Liver (tissue), 9 donors: ENCODE data around the gene NAA38. TPM values are rescaled to one million over a fixed set of nuclear protein-coding genes. Genes with fewer than 3 reads are reported as not detected.
A peak's percentile ranks its signal among the peaks of the same experiment; 100 is the strongest.

Experiments
- DNase-seq: peaks from one replicate; pipeline ENCODE4 v3.0.0-alpha.2; 2017; ENCODE audit warnings: low spot score
- H3K27ac ChIP-seq, 2 donors: one replicate each; pipeline ENCODE4 v1.7.0; 2013; ENCODE audit warnings: inconsistent platforms in 2 of 2, low read length in 2 of 2, control low read depth in 1 of 2, low read depth in 1 of 2, mild to moderate bottlenecking in 1 of 2
- H3K27me3 ChIP-seq, 4 donors: one replicate each; pipeline versions ENCODE4 v1.6.1 to v1.7.0; 2013; ENCODE audit warnings: low read length in 3 of 4, inconsistent platforms in 1 of 4, mild to moderate bottlenecking in 1 of 4, moderate library complexity in 1 of 4; ENCODE audit not compliant: control insufficient read depth in 4 of 4, insufficient read depth in 4 of 4
- H3K36me3 ChIP-seq, 4 donors: one replicate each; pipeline versions ENCODE4 v1.6.1 to v1.7.0; 2013; ENCODE audit warnings: low read length in 3 of 4, mild to moderate bottlenecking in 3 of 4, low read depth in 1 of 4, moderate library complexity in 1 of 4; ENCODE audit not compliant: control insufficient read depth in 4 of 4, insufficient read depth in 3 of 4
- H3K4me1 ChIP-seq, 4 donors: one replicate each; pipeline versions ENCODE4 v1.6.1 to v1.7.0; 2013; ENCODE audit warnings: low read length in 3 of 4, mild to moderate bottlenecking in 3 of 4, moderate library complexity in 1 of 4; ENCODE audit not compliant: control insufficient read depth in 4 of 4, insufficient read depth in 4 of 4
- H3K4me3 ChIP-seq, 3 donors: one replicate each; pipeline versions ENCODE4 v1.6.1 to v1.7.0; 2013; ENCODE audit warnings: low read length in 3 of 3, control low read depth in 1 of 3, low read depth in 1 of 3, mild to moderate bottlenecking in 1 of 3
- H3K9ac ChIP-seq, 2 donors: one replicate each; pipeline ENCODE4 v1.7.0; 2013; ENCODE audit warnings: low read length in 2 of 2, mild to moderate bottlenecking in 2 of 2, moderate library complexity in 2 of 2, control low read depth in 1 of 2, low read depth in 1 of 2
- H3K9me3 ChIP-seq, 4 donors: one replicate each; pipeline versions ENCODE4 v1.6.1 to v1.7.0; 2013; ENCODE audit warnings: low read length in 3 of 4; ENCODE audit not compliant: control insufficient read depth in 4 of 4
- EGR1 ChIP-seq, 2 donors: IDR thresholded peaks; 2 replicates each; pipeline ENCODE4 v1.6.1; 2016 to 2018; ENCODE audit warnings: antibody characterized with exemption in 2 of 2, low read depth in 2 of 2
- FOXA1 ChIP-seq: IDR thresholded peaks from 2 replicates; pipeline ENCODE4 v1.6.1; 2016; ENCODE audit warnings: antibody characterized with exemption
- FOXA2 ChIP-seq: IDR thresholded peaks from 2 replicates; pipeline ENCODE4 v1.6.1; 2016; ENCODE audit warnings: antibody characterized with exemption
- GABPA ChIP-seq, 2 donors: IDR thresholded peaks in 1 of 2; conservative IDR thresholded peaks in 1 of 2; 2 replicates each; pipeline ENCODE4 v1.6.1; 2016; ENCODE audit warnings: antibody characterized with exemption in 2 of 2, mild to moderate bottlenecking in 1 of 2, moderate library complexity in 1 of 2
- HNF4A ChIP-seq, 2 donors: conservative IDR thresholded peaks; 2 replicates each; pipeline ENCODE4 v1.6.1; 2016; ENCODE audit warnings: antibody characterized with exemption in 2 of 2, mild to moderate bottlenecking in 2 of 2
- HNF4G ChIP-seq: IDR thresholded peaks from 2 replicates; pipeline ENCODE4 v1.6.1; 2016; ENCODE audit warnings: antibody characterized with exemption
- JUND ChIP-seq, 2 donors: IDR thresholded peaks; 2 replicates each; pipeline ENCODE4 v1.6.1; 2016; ENCODE audit warnings: antibody characterized with exemption in 2 of 2
- NR2F2 ChIP-seq: IDR thresholded peaks from 2 replicates; pipeline ENCODE4 v1.6.1; 2016; ENCODE audit warnings: antibody characterized with exemption
- RAD21 ChIP-seq, 2 donors: IDR thresholded peaks; 2 replicates each; pipeline ENCODE4 v1.6.1; 2016; ENCODE audit warnings: antibody characterized with exemption in 2 of 2, mild to moderate bottlenecking in 2 of 2
- RXRA ChIP-seq, 2 donors: IDR thresholded peaks; 2 replicates each; pipeline ENCODE4 v1.6.1; 2017 to 2018; ENCODE audit warnings: antibody characterized with exemption in 2 of 2, mild to moderate bottlenecking in 1 of 2
- SP1 ChIP-seq: IDR thresholded peaks from 2 replicates; pipeline ENCODE4 v1.6.1; 2018; ENCODE audit warnings: antibody characterized with exemption, mild to moderate bottlenecking
- TAF1 ChIP-seq: conservative IDR thresholded peaks from 2 replicates; pipeline ENCODE4 v1.6.1; 2016; ENCODE audit warnings: antibody characterized with exemption, mild to moderate bottlenecking
- YY1 ChIP-seq: IDR thresholded peaks from 2 replicates; pipeline ENCODE4 v1.6.1; 2016; ENCODE audit warnings: antibody characterized with exemption, mild to moderate bottlenecking
- WGBS: extraction: QIAGEN DNeasy Blood & Tissue Kit; methylation state at CpG from one replicate; pipeline ENCODE4 v1.1.7; 2013; 5-methylcytosine and 5-hydroxymethylcytosine counted together
- polyA plus RNA-seq, 2 donors: library from polyadenylated mRNA; stranded (reverse) in 1 of 2; unstranded in 1 of 2; fragments of 200-250 nt in 1 of 2; fragments of >200 nt in 1 of 2; fragmentation: Nextera tagmentation in 1 of 2; extraction: Ambion mirVana in 1 of 2; gene quantifications; one replicate each; pipeline versions ENCODE4 v1.2.1 to v1.2.3, GENCODE V29; 2013 to 2015
- total RNA-seq, 2 donors: library from RNA; depleted of rRNA; stranded (reverse); fragments of >200 nt; gene quantifications; one replicate each; pipeline ENCODE4 v1.2.3, GENCODE V29; 2014
- TF ChIP-seq, protein P1 (sequence below): IDR thresholded peaks from 2 replicates; pipeline ENCODE4 v1.6.1; 2016; ENCODE audit warnings: antibody characterized with exemption
- TF ChIP-seq, protein P2 (sequence below): fragments of 150-350 bp; IDR thresholded peaks from 2 replicates; pipeline ENCODE4 v1.5.1; 2017; ENCODE audit warnings: improper control_type of control experiment, low read depth, low read length; ENCODE audit not compliant: missing input control
- TF ChIP-seq, protein P3 (sequence below): IDR thresholded peaks from 2 replicates; pipeline ENCODE4 v1.6.1; 2016; ENCODE audit warnings: antibody characterized with exemption
- TF ChIP-seq, protein P4 (sequence below): IDR thresholded peaks from 2 replicates; pipeline ENCODE4 v1.6.1; 2016; ENCODE audit warnings: antibody characterized with exemption, mild to moderate bottlenecking
- TF ChIP-seq, protein P5 (sequence below): IDR thresholded peaks from 2 replicates; pipeline ENCODE4 v1.6.1; 2016; ENCODE audit warnings: antibody characterized with exemption
- donor health status: healthy.
- donor health status: healthy.
- donor health status: healthy.
- donor health status: healthy.
- donor health status: healthy.

The NAA38 gene
- total and polyA plus RNA-seq, 4 donors: 24.3 to 118 (median 56.8) TPM

DNA sequence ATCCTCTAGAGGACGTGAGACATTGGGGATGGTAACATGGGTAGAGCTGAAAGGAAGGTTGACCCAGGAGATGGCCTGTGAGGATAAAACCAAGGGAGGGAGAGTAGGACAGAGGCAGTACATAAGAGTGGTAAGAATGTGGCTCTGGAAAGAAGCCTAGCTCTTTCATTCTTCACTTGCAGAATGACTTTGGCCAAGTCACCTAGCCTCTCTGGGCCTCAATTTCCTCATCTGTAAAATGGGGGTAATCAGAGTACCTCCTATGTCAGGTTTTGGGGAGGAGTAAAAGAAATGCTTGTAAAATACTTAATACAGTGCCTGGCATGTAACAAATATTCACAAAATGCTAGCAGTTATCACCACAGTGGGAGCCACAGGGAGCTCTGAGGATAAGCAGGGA is 16.5 kb downstream of the NAA38 start:
- H3K27ac ChIP-seq: peak overlapping the region; percentile 99 to 100
- peaks cover 2 to 64% (median 45%) of the 10 kb centered on the region in 4 donors for H3K4me1 ChIP-seq
- H3K9me3 ChIP-seq: no peaks in the 10 kb centered on the region
- no peaks in the 10 kb centered on the region for H3K27me3 ChIP-seq
- no peaks in the 10 kb centered on the region for H3K36me3 ChIP-seq
- TF ChIP-seq, protein P1, sequence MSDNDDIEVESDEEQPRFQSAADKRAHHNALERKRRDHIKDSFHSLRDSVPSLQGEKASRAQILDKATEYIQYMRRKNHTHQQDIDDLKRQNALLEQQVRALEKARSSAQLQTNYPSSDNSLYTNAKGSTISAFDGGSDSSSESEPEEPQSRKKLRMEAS: no peak
- TF ChIP-seq, protein P2, sequence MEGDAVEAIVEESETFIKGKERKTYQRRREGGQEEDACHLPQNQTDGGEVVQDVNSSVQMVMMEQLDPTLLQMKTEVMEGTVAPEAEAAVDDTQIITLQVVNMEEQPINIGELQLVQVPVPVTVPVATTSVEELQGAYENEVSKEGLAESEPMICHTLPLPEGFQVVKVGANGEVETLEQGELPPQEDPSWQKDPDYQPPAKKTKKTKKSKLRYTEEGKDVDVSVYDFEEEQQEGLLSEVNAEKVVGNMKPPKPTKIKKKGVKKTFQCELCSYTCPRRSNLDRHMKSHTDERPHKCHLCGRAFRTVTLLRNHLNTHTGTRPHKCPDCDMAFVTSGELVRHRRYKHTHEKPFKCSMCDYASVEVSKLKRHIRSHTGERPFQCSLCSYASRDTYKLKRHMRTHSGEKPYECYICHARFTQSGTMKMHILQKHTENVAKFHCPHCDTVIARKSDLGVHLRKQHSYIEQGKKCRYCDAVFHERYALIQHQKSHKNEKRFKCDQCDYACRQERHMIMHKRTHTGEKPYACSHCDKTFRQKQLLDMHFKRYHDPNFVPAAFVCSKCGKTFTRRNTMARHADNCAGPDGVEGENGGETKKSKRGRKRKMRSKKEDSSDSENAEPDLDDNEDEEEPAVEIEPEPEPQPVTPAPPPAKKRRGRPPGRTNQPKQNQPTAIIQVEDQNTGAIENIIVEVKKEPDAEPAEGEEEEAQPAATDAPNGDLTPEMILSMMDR: no peak
- TF ChIP-seq SP1 (no peak), HNF4G (no peak), RXRA (IDR thresholded peaks at IDR 0.05) (no peak), NR2F2 (no peak), FOXA1 (no peak), RAD21 (IDR thresholded peaks at IDR 0.05) (no peak), FOXA2 (no peak), JUND (IDR thresholded peaks at IDR 0.05) (no peak), TAF1 (no peak), EGR1 (IDR thresholded peaks at IDR 0.05; ENCODE audit: low read depth in 2 of 2) (no peak), HNF4A (conservative IDR thresholded peaks at IDR 0.05) (no peak), GABPA (IDR thresholded peaks at IDR 0.05 in 1 of 2, conservative IDR thresholded peaks at IDR 0.05 in 1 of 2) (no peak)
- TF ChIP-seq, protein P3, sequence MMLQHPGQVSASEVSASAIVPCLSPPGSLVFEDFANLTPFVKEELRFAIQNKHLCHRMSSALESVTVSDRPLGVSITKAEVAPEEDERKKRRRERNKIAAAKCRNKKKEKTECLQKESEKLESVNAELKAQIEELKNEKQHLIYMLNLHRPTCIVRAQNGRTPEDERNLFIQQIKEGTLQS: no peak
- TF ChIP-seq, protein P4, sequence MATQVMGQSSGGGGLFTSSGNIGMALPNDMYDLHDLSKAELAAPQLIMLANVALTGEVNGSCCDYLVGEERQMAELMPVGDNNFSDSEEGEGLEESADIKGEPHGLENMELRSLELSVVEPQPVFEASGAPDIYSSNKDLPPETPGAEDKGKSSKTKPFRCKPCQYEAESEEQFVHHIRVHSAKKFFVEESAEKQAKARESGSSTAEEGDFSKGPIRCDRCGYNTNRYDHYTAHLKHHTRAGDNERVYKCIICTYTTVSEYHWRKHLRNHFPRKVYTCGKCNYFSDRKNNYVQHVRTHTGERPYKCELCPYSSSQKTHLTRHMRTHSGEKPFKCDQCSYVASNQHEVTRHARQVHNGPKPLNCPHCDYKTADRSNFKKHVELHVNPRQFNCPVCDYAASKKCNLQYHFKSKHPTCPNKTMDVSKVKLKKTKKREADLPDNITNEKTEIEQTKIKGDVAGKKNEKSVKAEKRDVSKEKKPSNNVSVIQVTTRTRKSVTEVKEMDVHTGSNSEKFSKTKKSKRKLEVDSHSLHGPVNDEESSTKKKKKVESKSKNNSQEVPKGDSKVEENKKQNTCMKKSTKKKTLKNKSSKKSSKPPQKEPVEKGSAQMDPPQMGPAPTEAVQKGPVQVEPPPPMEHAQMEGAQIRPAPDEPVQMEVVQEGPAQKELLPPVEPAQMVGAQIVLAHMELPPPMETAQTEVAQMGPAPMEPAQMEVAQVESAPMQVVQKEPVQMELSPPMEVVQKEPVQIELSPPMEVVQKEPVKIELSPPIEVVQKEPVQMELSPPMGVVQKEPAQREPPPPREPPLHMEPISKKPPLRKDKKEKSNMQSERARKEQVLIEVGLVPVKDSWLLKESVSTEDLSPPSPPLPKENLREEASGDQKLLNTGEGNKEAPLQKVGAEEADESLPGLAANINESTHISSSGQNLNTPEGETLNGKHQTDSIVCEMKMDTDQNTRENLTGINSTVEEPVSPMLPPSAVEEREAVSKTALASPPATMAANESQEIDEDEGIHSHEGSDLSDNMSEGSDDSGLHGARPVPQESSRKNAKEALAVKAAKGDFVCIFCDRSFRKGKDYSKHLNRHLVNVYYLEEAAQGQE: no peak
- TF ChIP-seq, protein P5, sequence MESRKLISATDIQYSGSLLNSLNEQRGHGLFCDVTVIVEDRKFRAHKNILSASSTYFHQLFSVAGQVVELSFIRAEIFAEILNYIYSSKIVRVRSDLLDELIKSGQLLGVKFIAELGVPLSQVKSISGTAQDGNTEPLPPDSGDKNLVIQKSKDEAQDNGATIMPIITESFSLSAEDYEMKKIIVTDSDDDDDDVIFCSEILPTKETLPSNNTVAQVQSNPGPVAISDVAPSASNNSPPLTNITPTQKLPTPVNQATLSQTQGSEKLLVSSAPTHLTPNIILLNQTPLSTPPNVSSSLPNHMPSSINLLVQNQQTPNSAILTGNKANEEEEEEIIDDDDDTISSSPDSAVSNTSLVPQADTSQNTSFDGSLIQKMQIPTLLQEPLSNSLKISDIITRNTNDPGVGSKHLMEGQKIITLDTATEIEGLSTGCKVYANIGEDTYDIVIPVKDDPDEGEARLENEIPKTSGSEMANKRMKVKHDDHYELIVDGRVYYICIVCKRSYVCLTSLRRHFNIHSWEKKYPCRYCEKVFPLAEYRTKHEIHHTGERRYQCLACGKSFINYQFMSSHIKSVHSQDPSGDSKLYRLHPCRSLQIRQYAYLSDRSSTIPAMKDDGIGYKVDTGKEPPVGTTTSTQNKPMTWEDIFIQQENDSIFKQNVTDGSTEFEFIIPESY: no peak
- no peak for DNase-seq
- H3K9ac ChIP-seq: peak overlapping the region in 1 of 2 donors; percentile 9
- peak overlapping the region in 1 of 3 donors; percentile 66 for H3K4me3 ChIP-seq
- WGBS: 74% methylated on average over 1 of the region's 1 CpG

DNA sequence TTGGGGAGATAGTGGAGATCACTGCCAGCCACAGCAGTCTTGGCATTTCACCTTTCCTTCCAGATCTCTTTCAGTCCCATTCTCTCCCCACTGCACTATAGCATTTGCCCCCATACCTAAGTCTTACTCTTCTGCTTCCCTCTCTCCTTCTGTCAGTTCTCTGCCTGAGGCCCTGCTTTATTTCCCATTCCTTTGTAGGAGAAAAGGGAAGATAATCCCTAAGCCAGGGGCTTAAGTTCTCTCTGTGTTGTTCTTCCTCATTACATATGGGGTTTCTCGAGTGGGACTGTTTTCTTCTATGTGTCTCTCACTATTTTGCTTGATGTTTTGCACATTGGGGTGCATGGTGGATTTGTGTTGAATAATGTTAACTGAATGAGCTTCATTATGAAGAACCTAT is 16.9 kb downstream of the NAA38 start:
- no peak for DNase-seq
- TF ChIP-seq, protein P1: no peak
- TF ChIP-seq FOXA2 (no peak), GABPA (IDR thresholded peaks at IDR 0.05 in 1 of 2, conservative IDR thresholded peaks at IDR 0.05 in 1 of 2) (no peak), YY1 (no peak), JUND (IDR thresholded peaks at IDR 0.05) (no peak), RXRA (IDR thresholded peaks at IDR 0.05) (no peak), HNF4A (conservative IDR thresholded peaks at IDR 0.05) (no peak), EGR1 (IDR thresholded peaks at IDR 0.05; ENCODE audit: low read depth in 2 of 2) (no peak), TAF1 (no peak), SP1 (no peak), NR2F2 (no peak)
- TF ChIP-seq, protein P2: no peak
- TF ChIP-seq, protein P3: no peak

More for the DNA sequence above, 16.9 kb downstream of the NAA38 start:
- Histone ChIP-seq H3K27me3 (no peaks in the 10 kb centered on the region), H3K9ac (no peak overlapping the region), H3K27ac (peak overlapping the region; percentile 99 to 100), H3K9me3 (no peaks in the 10 kb centered on the region), H3K36me3 (no peaks in the 10 kb centered on the region), H3K4me1 (peaks cover 2 to 63% (median 42%) of the 10 kb centered on the region in 4 donors), H3K4me3 (no peak overlapping the region)
- WGBS: 66% methylated on average over 1 of the region's 1 CpG
